ENCODE measurements around the gene RO60.

GRCh38 chr1:193016788-193017187 lies 42.6 kb upstream of the RO60 start:
- TF ChIP-seq REST (IDR thresholded peaks at IDR 0.05; ENCODE audit: borderline replicate concordance) = no peak
- TF ChIP-seq, protein P1, sequence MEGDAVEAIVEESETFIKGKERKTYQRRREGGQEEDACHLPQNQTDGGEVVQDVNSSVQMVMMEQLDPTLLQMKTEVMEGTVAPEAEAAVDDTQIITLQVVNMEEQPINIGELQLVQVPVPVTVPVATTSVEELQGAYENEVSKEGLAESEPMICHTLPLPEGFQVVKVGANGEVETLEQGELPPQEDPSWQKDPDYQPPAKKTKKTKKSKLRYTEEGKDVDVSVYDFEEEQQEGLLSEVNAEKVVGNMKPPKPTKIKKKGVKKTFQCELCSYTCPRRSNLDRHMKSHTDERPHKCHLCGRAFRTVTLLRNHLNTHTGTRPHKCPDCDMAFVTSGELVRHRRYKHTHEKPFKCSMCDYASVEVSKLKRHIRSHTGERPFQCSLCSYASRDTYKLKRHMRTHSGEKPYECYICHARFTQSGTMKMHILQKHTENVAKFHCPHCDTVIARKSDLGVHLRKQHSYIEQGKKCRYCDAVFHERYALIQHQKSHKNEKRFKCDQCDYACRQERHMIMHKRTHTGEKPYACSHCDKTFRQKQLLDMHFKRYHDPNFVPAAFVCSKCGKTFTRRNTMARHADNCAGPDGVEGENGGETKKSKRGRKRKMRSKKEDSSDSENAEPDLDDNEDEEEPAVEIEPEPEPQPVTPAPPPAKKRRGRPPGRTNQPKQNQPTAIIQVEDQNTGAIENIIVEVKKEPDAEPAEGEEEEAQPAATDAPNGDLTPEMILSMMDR (IDR thresholded peaks at IDR 0.05; ENCODE audit: poor library complexity, severe bottlenecking) = no peak
- no peak for TF ChIP-seq EP300 (conservative IDR thresholded peaks at IDR 0.05; ENCODE audit: poor library complexity, severe bottlenecking)
- no peak for TF ChIP-seq EZH2 (IDR thresholded peaks at IDR 0.05; ENCODE audit: borderline replicate concordance, insufficient read depth, low read length, poor library complexity, severe bottlenecking)
